EH (cell line): ENCODE data around the gene KCNG3.
A peak's percentile ranks its signal among the peaks of the same experiment; 100 is the strongest.
"Not testable (repeated sequence)": the region's sequence is repeated elsewhere in the genome, so short reads cannot be mapped to it uniquely, and the experiment has no call there.

Experiments used
- DNase-seq: peaks from one replicate; pipeline ENCODE4 v3.0.0-alpha.2; 2015; ENCODE audit warnings: low read depth

Gene KCNG3

DNA sequence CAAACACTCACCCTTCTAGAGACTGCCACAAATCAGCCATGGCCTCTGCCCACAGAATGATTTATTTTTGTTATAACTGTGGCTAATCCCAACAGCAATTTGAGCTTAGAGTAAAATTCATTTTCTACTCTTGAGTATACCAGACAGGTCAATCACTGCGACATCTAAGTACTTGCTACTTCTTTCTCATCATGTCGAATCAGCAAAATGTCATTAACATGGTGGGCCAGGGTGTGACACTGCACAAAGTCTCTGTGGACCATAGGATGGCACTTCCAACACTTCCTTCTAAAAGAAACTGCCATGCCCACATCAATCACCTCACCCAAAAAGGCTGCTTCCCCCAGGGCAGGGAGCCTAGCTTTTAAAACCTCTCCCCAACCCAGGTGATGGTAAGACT lies 64.4 kb downstream of the KCNG3 start:
- no peak for DNase-seq

GRCh38 chr2:42425697-42426096 lies 68.1 kb downstream of the KCNG3 start:
- no peak for DNase-seq

DNA sequence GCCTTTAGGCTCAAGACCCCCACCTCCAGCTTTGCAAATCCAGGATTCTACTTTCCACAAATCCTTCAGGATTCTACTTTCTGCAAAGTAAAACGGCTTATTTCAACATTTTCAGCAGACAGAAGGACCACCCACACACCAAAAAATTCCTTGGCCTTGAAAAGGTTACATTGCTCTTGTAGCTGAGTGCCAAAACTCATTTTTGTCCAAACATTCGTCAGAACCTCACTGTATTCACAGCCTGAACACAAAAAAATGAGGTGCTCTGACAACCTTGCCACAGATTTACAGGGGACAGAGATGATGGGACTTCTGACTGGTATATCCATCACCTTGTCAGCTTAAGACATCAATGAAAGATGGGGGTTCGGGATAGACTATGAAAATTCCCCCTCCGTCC lies 69.7 kb downstream of the KCNG3 start:
- DNase-seq: peak; percentile 15

- peak; percentile 4 for DNase-seq
Observed at GRCh38 chr2:42421601-42422239, 72.1 kb downstream of the KCNG3 start.

DNA sequence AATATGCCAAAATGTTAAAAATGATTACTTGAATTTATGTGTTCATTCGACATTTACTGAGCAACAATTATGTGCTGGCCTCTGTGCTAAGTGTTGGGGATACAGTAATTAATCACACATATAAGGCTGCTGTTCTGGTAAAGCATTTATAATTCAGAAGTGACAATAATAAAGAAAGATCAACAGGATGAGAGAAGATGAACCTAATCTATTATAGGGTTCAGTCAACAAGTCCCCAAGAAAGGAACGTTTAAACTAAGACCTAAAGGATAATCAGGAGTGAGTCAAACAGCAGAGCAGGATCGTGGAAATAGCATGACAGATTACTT lies 72.7 kb downstream of the KCNG3 start:
- no peak for DNase-seq

DNA sequence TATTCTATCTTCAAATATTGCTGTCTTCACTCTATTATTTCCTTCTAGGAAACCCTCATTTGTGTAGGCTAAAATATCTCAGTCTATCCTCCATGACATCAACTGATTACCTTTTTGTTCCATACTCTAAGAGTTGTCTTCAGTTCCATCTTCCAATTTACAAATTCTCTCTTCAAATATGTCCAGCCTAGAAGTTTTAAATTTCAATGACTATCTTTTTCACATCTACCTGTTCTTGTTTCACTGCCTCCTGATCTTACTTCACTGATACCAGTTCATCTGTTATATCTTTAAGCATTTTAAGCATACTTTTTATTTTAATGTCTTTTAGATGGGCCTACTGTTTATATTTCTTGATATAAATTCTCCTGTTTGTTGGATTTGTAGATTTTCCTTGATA lies 79.1 kb downstream of the KCNG3 start:
- DNase-seq: no peak

DNA sequence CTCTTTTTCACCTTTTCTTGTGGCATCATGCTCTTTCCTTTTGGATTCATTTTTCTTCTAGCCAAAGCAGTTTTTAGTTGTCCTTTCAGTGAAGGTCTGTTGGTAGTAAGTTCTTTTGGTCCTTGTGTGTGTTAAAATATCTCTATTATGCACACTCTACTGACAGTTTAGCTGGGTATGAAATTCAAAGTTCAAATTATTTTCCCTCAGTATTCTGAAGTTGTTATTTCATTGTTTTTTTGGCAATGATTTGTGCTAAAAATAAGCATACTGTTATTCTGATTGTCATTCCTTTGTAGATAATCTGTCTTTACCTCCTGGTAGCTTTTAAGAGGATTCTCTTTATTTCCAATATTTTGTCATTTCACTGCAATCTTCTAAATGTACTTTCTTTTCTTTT lies 79.6 kb downstream of the KCNG3 start:
- no peak for DNase-seq

DNA sequence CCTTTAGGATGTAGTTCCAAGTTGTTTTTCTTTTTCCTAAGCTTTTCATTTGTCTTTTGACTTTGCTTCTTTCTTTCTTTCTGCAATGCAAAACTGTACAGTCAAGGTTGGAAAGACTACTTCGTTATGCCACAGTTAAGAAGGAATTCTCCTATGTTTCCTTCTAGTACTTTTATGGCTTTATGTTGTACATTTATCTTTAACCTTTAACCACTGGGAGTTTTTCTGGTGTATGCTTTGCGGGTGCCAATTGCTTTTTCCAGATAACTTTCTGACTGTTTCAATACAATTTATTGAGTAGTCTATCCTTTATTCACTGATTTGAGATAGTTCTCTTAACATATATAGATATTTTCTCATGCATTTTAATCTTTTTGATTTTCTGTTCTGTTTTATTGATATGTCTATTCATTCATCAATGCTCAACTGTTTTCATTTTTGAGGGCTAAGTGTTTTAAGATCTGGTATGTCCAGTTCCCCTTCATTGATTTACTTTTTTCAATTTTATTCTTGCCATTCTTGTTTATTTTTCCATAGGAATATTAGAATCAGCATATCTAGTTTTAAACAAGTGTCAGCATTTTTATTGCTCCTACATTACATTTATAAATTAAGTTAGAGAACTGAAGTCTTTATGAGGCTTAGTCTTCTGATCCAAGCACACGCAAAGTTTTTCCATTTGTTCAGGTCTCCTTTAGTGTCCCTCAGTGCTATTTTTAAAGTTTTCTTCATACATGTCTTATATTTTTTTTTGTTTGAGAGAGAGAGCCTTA lies 82.9 kb downstream of the KCNG3 start:
- no peak for DNase-seq

DNA sequence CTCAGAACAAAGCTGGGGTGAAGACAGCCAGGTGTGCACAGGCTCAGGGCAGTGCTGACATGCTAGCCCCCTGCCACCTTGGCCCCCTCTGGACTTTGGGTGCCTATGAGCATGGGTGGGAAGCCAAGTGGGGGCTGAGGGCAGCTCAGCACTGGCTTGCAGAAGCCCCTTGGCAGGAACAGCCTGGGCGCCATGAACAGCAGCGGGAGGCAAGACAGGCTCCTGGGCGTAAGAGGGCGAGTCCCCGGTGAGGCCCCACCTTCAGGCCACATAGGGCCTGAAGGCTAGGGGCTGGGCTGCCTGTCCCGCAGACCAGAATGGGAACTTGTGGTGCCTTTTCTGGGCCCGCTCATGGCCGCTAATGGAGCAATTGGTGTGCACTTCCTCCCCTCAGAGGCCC lies 85.8 kb downstream of the KCNG3 start:
- no peak for DNase-seq

GRCh38 chr2:42407476-42407875 lies 86.3 kb downstream of the KCNG3 start:
- no peak for DNase-seq

GRCh38 chr2:42404676-42405075 lies 89.1 kb downstream of the KCNG3 start:
- no peak for DNase-seq

- no peak for DNase-seq
Observed at GRCh38 chr2:42401773-42402172, 92.0 kb downstream of the KCNG3 start.

- DNase-seq: not testable (repeated sequence)
Observed at GRCh38 chr2:42398052-42398451, 95.7 kb downstream of the KCNG3 start.

GRCh38 chr2:42393320-42393719 lies 100.5 kb downstream of the KCNG3 start:
- not testable (repeated sequence) for DNase-seq

- DNase-seq: no peak
Observed at GRCh38 chr2:42392191-42392590, 101.6 kb downstream of the KCNG3 start.
